Brain microvascular endothelial cell (primary cell): ENCODE measurements around the gene TP53I11.

Experiments
- DNase-seq: peaks from one replicate; pipeline ENCODE4 v3.0.0-alpha.2; 2020
- H3K27ac ChIP-seq: fragments of 250-450 bp; sonication (Bioruptor Pico); 2 replicates; pipeline ENCODE4 v1.5.1; 2020; ENCODE audit warnings: mild to moderate bottlenecking, moderate library complexity
- H3K27me3 ChIP-seq: fragments of 250-450 bp; sonication (Bioruptor Pico); replicated peaks from 2 replicates; pipeline ENCODE4 v1.5.1; 2020; ENCODE audit warnings: mild to moderate bottlenecking
- H3K36me3 ChIP-seq: fragments of 250-450 bp; sonication (Bioruptor Pico); replicated peaks from 2 replicates; pipeline ENCODE4 v1.5.1; 2020; ENCODE audit warnings: mild to moderate bottlenecking
- H3K4me3 ChIP-seq: 2 replicates; pipeline ENCODE4 v1.5.1; 2011; ENCODE audit warnings: low read depth, mild to moderate bottlenecking, control low read depth, low read length, moderate library complexity
- CTCF ChIP-seq: IDR thresholded peaks from 2 replicates; pipeline ENCODE4 v1.5.1; 2011; ENCODE audit warnings: low read depth, mild to moderate bottlenecking, moderate library complexity, low read length, control low read depth, inconsistent platforms; ENCODE audit errors: missing control alignments
- in situ Hi-C: cut with HindIII; loops from 2 replicates; pipeline ENCODE4 v1.10.0; 2017; ENCODE audit warnings: low sequenced_read_pairs, low pct_ligation_motif_present

TP53I11 gene

GRCh38 chr11:44939673-44940395, 10.8 kb downstream of the TP53I11 start:
- no peaks in the 10 kb centered on the region for H3K36me3 ChIP-seq
- peak; percentile 52 for TF ChIP-seq CTCF
- H3K4me3 ChIP-seq = no peak overlapping the region
- no peak overlapping the region for H3K27ac ChIP-seq
- in situ Hi-C loops = loop anchor here (10.0 to 25.0 kb wide), 2 partner anchors 155 to 397 kb away; no protein-coding TSS in a partner anchor
- H3K27me3 ChIP-seq = no peaks in the 10 kb centered on the region
- no peak for DNase-seq

- Histone ChIP-seq H3K4me3 (no peak overlapping the region), H3K27ac (no peak overlapping the region), H3K36me3 (no peaks in the 10 kb centered on the region), H3K27me3 (no peaks in the 10 kb centered on the region)
- in situ Hi-C loops = loop anchor here (10.0 to 25.0 kb wide), 2 partner anchors 157 to 399 kb away; no protein-coding TSS in a partner anchor
- TF ChIP-seq CTCF = no peak
- no peak for DNase-seq
Measured at GRCh38 chr11:44938066-44938691, 12.5 kb downstream of the TP53I11 start.

- Histone ChIP-seq H3K36me3 (no peaks in the 10 kb centered on the region), H3K27ac (no peak overlapping the region), H3K27me3 (peaks cover under 1% of the 10 kb centered on the region), H3K4me3 (no peak overlapping the region)
- no peak for DNase-seq
- in situ Hi-C loops = loop anchor here (10.0 to 25.0 kb wide), 2 partner anchors 158 to 400 kb away; no protein-coding TSS in a partner anchor
- TF ChIP-seq CTCF = no peak
Measured at GRCh38 chr11:44936951-44937543, 13.6 kb downstream of the TP53I11 start.

GRCh38 chr11:44936525-44936924, 14.2 kb downstream of the TP53I11 start:
- Histone ChIP-seq H3K4me3 (no peak overlapping the region), H3K36me3 (no peaks in the 10 kb centered on the region), H3K27me3 (peaks cover 3% of the 10 kb centered on the region), H3K27ac (no peak overlapping the region)
- peak; percentile 92 for TF ChIP-seq CTCF
- in situ Hi-C loops = loop anchor here (10.0 to 25.0 kb wide), 2 partner anchors 158 to 401 kb away; no protein-coding TSS in a partner anchor
- DNase-seq = peak; percentile 78

- H3K36me3 ChIP-seq = no peaks in the 10 kb centered on the region
- no peak for TF ChIP-seq CTCF
- no peak overlapping the region for H3K4me3 ChIP-seq
- in situ Hi-C loops = loop anchor here (10.0 to 25.0 kb wide), 2 partner anchors 160 to 403 kb away; no protein-coding TSS in a partner anchor
- H3K27me3 ChIP-seq = peaks cover 11% of the 10 kb centered on the region
- H3K27ac ChIP-seq = no peak overlapping the region
- DNase-seq = no peak
Measured at GRCh38 chr11:44934735-44935250, 15.9 kb downstream of the TP53I11 start.
